HG02884 (cell line): ENCODE measurements around the gene CDH26.
"Not testable (repeated sequence)": the region's sequence is repeated elsewhere in the genome, so short reads cannot be mapped to it uniquely, and the experiment has no call there.

Experiments
- ATAC-seq: cut with Tn5 transposase; IDR thresholded peaks from one replicate; pipeline ENCODE4 v1.9.1; 2021; ENCODE audit warnings: mild to moderate bottlenecking, moderate library complexity; ENCODE audit not compliant: unreplicated experiment

The CDH26 gene

GRCh38 chr20:59940129-59940955, 17.9 kb upstream of the CDH26 start, which contains the start of the genes FAM217B and PPP1R3D:
Gene FAM217B, plus strand, starts transcription at chr20:59940389. Its CDS starts 3,555 bp downstream, at chr20:59943944.
Gene PPP1R3D, minus strand, starts transcription at chr20:59940305. Its CDS starts 374 bp downstream, at chr20:59939931.
- ATAC-seq: peak; percentile 94

GRCh38 chr20:59940956-59941294, 17.3 kb upstream of the CDH26 start:
- peak; percentile 4 for ATAC-seq

GRCh38 chr20:59942245-59942644, 16.0 kb upstream of the CDH26 start:
- no peak for ATAC-seq

- no peak for ATAC-seq
Measured at GRCh38 chr20:59944726-59945125, 13.5 kb upstream of the CDH26 start.

- ATAC-seq: no peak
Measured at GRCh38 chr20:59945175-59945574, 13.0 kb upstream of the CDH26 start.

GRCh38 chr20:59945731-59946130, 12.5 kb upstream of the CDH26 start:
- ATAC-seq: no peak

- ATAC-seq: no peak
Measured at GRCh38 chr20:59947376-59947775, 10.8 kb upstream of the CDH26 start.

- no peak for ATAC-seq
Measured at GRCh38 chr20:59948212-59948611, 10.0 kb upstream of the CDH26 start.

GRCh38 chr20:59948828-59949720, 9.1 kb upstream of the CDH26 start:
- ATAC-seq: peak; percentile 60

- no peak for ATAC-seq
Measured at GRCh38 chr20:59949911-59950310, 8.3 kb upstream of the CDH26 start.

- no peak for ATAC-seq
Measured at GRCh38 chr20:59954718-59955117, 3.5 kb upstream of the CDH26 start.

- ATAC-seq: no peak
Measured at GRCh38 chr20:59955131-59955796, 3.0 kb upstream of the CDH26 start.

- not testable (repeated sequence) for ATAC-seq
Measured at GRCh38 chr20:59957568-59957967, 655 bp upstream of the CDH26 start.

- no peak for ATAC-seq
Measured at GRCh38 chr20:59958626-59959025, 403 bp downstream of the CDH26 start.

- ATAC-seq: no peak
Measured at GRCh38 chr20:59961423-59961822, 3.2 kb downstream of the CDH26 start.

- no peak for ATAC-seq
Measured at GRCh38 chr20:59962155-59962554, 3.9 kb downstream of the CDH26 start.

- no peak for ATAC-seq
Measured at GRCh38 chr20:59966428-59966827, 8.2 kb downstream of the CDH26 start.

GRCh38 chr20:59971428-59971827, 13.2 kb downstream of the CDH26 start:
- ATAC-seq: no peak

- ATAC-seq: no peak
Measured at GRCh38 chr20:59972037-59972801, 14.0 kb downstream of the CDH26 start.

GRCh38 chr20:59976156-59976782, 18.0 kb downstream of the CDH26 start:
- ATAC-seq: no peak
